GM19043 (cell line): ENCODE measurements around the gene FRAS1.
"Not testable (repeated sequence)": the region's sequence is repeated elsewhere in the genome, so short reads cannot be mapped to it uniquely, and the experiment has no call there.

ENCODE experiments used
- ATAC-seq: cut with Tn5 transposase; IDR thresholded peaks from one replicate; pipeline ENCODE4 v1.9.1; 2021; ENCODE audit warnings: low read depth; ENCODE audit not compliant: unreplicated experiment

The FRAS1 gene

DNA sequence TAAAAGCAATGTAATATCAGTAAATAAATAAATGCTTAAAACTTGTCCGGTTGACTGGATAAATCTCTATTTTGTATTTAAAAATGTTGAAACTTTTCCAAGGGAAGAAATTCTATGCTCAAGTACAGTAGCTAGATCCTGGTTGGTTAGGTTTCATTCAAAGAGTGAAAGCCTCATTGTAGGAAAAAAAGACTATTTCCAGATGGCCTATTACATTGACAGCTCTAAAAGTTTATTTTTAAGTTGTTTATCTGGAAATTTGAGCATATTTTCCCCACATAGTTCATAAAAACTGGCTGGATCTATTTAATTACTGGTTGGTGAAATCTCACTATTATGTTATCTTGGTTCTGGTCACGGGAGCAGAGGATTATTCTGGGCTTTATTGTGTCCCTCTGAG is 38.0 kb downstream of the FRAS1 start:
- ATAC-seq = no peak

- ATAC-seq = no peak
These were observed 41.9 kb downstream of the FRAS1 start for GRCh38 chr4:78099058-78099457.

DNA sequence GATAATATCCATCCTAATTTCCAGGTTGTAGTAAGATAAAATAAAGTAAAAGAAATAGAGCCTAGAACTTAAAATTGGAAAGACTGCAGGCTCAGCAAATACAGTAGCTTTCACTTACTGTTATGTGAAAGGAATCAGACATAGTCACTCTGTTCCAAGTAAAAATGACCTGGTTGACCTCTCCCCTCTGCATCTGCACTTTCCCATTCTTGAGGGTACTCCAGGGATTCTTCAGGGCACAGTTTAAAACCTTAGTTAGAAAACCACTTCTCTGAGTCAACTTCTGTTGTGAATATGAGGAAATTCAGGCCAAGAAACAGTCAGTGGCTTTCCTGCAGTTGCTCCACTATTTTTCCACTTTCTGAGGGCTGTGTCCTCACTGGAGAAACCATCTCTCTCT is 42.9 kb downstream of the FRAS1 start:
- ATAC-seq = no peak

- ATAC-seq = no peak
These were observed 62.6 kb downstream of the FRAS1 start for GRCh38 chr4:78119698-78120097.

- no peak for ATAC-seq
These were observed 63.2 kb downstream of the FRAS1 start for GRCh38 chr4:78120144-78120880.

- no peak for ATAC-seq
These were observed 64.3 kb downstream of the FRAS1 start for GRCh38 chr4:78121338-78121904.

- ATAC-seq = not testable (repeated sequence)
These were observed 68.8 kb downstream of the FRAS1 start for GRCh38 chr4:78125834-78126331.

DNA sequence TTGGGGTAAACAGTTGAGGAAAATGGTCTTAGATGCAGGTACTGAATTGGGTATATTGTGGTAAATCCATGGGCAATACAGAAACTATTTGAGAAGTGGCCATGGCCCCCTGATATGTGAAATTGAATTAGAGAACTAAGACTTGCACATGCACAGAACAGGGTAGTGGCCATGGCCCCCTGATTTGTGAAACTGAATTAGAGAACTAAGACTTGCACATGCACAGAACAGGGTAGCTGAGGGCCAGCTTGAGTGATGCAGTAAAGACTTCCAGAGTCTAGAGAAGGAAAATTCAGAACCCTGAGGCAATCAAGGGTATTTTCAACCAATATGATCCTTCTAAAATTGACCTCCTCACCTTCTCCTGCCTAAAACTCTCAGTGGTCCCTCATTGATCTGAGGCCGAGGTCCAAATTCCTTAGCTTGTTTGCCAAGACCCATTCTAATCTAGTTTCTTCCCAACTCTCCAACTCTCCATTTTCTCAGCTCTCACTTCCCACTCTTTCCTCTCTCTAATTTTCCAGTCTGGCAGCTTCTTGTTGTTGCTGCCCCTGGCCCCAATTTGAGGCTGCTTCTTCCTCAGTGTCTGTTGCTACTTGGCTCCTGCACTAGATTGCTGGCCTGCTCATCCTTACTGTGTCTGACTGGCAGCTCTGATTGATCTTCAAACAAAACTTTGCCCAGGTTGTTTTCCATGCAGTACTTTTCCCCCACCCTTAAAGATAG is 72.4 kb downstream of the FRAS1 start:
- ATAC-seq = no peak

DNA sequence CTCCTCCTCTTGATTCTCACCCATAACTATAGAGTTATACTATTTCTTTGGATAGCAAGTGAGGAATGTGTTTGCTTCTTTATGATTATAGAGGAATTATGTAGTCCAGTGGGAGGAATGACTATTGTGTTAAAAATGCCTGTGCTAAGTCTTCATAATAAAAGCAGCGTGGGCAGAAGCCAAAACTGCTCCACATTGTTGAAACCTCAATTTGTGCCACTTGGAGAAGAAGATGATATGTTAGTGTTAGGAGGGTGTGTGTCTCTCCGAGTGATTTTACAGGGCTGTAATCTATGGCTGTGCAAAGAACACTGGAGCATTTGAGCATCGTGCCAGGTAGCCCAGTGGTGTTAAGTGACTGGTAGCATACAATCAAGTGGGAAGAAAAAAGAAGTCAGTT is 74.3 kb downstream of the FRAS1 start:
- ATAC-seq = no peak

- ATAC-seq = no peak
These were observed 79.3 kb downstream of the FRAS1 start for GRCh38 chr4:78136109-78137081.

DNA sequence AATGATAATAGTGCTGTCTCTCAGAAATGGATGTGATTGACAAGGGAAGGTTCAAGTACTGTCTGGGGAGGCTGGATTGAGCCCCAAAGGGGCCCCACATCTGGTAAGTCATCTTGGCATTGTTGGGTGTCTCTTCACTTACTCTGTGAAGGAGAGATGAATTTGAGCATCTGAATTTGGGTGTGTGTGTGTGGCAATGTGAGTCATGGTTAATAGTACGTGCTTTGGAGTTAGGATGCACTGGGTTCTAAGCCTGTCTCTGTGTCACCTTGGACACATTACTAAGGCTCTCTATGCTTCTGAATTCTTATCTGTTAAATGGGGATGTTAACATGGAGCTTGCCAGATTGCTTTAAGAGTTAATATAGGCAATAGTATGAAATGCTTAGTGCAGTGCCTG is 80.4 kb downstream of the FRAS1 start:
- no peak for ATAC-seq

DNA sequence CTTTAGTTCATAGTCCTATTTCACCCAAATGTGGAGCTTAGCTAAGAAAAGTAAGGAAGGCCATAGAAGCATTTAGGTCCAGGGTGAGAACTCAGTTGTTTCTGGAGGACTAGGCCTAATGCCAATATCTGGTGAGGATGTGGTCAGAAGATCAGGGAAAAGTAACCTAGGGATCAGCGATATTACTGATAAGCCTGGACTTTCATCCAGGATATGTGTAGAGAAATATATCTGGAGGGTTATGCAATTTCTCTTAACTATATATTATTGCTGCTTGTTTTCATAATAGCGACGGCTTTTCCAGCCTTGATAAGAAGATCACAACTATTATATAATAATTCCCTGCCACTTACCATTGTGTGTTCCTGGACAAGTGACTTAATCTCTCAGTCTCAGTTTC is 81.1 kb downstream of the FRAS1 start:
- ATAC-seq = no peak

DNA sequence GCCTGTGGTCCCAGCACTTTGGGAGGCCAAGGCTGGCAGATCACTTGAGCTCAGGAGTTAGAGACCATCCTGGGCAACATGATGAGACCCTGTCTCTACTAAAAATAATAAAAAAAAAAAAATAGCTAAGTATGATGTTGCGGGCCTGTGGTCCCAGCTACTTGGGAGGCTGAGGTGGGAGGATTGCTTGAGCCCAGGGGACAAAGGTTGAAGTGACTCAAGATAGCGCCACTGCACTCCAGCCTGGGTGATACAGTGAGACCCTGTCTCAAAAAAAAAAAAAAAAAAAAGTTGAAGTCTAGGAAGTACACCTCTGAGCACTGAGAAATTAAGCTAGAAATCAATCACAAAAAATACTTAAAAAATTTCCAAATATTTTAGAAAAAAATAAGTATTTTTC is 86.5 kb downstream of the FRAS1 start:
- ATAC-seq = no peak

DNA sequence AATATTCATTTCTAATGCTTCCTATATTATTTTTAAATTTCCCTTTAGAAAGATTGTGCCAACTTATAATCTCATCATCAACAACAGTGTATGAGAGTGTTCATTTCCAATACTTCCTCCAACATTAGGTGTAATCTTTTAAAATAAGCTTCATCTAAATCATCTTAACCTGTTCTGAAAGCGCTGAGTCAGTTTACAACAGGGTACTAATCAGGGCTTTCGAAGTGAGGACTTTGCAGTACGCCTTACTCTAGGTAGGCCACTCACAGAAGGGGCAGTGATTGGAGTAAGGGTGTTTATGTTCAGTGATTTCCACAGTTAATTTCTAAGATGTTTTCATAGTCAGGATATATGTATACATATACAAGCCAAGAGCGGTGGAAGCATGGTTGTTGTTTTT is 87.9 kb downstream of the FRAS1 start:
- ATAC-seq = no peak

- ATAC-seq = no peak
These were observed 88.5 kb downstream of the FRAS1 start for GRCh38 chr4:78145622-78146021.

DNA sequence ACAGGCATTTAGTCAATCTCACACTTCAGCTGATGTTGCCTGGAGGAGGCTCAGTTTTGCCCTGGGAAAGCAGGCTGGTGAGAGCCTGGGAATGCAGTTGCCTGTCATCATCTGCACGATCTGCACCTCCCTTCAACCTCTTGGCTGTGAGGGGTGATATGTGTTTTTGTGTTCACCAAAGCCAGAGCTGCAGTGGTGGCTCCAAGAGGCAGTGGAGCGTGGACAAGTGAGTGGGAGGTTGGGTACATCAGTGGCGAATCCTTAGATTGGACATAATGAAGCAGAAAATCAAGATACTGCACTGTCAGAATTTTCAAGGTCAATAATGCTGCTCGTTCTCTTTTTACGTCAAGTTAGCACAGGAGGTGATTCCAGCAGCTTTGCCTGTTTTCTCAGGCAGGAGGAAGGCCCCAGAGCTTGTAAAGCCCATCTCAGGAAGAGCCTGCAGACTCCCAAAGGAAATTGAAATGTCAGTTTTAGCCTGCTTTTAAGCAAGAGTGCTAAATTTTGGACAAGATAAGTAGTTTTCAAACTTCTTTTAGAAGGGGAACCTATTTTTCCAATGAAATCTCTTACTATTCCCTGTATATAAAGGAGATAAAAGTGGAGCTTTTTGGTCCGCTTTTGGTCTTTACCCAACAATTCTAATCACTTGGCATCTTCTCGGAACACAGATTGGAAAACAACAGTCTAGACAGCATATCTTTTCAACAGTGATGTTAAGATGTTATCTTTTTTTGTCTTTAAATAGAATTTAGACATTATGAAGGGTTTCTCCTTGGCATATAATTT is 92.8 kb downstream of the FRAS1 start:
- ATAC-seq = no peak

GRCh38 chr4:78150543-78150864 is 93.4 kb downstream of the FRAS1 start:
- no peak for ATAC-seq

GRCh38 chr4:78152795-78153194 is 95.7 kb downstream of the FRAS1 start:
- ATAC-seq = no peak

- ATAC-seq = no peak
These were observed 98.0 kb downstream of the FRAS1 start for GRCh38 chr4:78154972-78155590.
